Measurements from ENCODE around the gene TMCO2.

Gene TMCO2

DNA sequence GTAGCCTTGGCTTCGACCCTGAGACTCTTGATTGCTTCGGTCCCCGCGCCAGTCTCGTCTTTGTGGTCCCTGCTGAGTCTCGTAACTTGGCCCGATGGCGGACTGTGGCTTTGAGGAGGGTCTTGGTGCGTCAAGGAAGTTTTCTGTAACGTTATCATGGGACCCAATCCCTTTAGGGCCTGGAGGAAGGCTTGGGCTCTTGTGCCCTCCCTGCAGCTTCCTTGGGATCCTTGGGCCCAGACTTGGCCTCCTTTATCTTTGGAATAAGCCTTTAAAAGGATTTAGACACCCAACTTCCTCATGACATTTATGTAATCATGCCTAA, 10.7 kb downstream of the TMCO2 start:
- DNase-seq: no peak

DNA sequence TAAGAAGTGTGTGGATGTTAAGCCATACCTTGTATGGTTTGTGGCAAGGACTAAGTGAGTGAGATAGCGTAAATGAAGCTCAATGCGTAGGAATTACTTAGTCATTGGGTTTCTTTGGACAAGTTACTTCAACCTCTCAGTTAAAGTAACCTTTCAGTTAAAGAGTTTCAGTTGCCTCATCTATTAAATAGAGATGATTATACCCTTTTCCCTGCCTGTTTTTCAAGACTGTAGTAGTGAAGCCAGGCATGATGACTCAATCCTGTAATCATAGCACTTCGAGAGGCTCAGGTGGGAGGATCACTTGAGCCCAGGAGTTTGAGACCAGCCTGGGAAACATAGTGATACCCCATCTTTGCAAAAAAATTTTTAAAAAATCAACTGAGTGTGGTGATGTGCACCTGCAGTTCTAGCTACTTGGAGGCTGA, 16.6 kb downstream of the TMCO2 start:
- no peak for DNase-seq

- no peak for DNase-seq
Observed at GRCh38 chr1:40265298-40265697, 17.6 kb downstream of the TMCO2 start.

GRCh38 chr1:40265919-40266318, 18.2 kb downstream of the TMCO2 start:
- DNase-seq: no peak

GRCh38 chr1:40266786-40267535, 19.2 kb downstream of the TMCO2 start:
- DNase-seq: no peak

DNA sequence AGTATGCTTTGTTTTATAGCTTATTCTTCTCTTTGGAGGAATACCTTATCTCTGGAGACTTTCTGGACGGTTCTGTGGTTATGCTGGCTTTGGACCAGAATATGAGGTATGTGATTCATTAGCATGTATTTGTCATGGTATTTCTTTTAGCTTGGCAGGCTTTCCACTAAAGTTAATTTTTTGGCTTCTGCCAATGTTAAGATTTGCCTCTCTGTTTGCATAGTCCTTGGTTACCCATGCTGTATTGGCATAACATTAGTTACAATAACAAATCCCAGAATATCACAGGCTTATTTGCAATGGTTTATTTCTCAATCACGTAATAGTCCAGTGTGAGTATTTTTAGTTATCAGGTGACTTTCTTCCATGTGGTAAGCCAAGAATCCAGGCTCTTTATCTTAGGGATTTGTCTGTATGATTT, 20.0 kb downstream of the TMCO2 start:
- DNase-seq: no peak

DNA sequence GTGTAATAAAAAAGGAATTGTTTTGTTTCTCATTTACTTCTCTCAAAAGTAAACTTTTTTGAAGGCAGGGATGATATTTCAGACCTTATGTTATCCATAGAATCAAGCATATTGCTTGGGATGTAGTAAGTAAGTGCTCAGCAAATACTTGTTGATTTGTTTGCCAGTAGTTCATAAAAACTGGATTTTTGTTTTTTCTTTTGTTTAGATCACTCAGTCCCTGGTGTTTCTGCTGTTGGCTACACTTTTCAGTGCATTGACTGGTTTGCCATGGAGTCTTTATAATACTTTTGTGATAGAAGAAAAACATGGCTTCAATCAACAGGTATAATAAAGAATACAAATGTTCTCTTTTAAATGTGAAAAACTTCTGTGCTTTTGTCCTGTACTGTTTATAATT, 20.5 kb downstream of the TMCO2 start:
- DNase-seq: no peak

- no peak for DNase-seq
Observed at GRCh38 chr1:40270152-40270834, 22.6 kb downstream of the TMCO2 start.

DNA sequence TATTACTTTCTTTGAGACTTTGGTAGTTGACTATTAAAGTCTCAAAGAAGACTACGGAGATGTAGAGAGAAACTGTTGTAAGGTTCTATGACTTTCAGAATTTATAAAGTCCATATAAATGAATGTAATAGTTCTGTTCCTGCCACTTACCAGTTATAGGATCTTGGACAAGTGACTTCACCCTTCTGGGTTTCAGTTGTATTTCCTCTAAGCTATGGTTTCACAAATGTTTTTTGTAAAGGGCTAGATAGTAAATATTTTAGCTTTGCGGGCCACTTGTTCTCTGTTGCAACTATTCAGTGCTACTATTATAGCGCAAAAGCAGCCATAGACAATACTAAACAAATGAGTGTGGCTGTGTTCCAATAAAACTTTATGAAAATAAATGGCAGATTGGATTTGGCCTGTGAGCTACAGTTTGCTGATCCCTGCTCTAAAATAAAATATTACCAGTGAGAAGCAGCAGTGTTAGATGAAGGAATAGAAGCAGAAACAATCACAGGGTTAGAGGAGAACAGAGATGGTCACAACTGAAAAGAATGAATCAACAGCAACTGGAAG, 25.0 kb downstream of the TMCO2 start:
- DNase-seq: no peak

GRCh38 chr1:40273547-40274166, 25.9 kb downstream of the TMCO2 start:
- no peak for DNase-seq

DNA sequence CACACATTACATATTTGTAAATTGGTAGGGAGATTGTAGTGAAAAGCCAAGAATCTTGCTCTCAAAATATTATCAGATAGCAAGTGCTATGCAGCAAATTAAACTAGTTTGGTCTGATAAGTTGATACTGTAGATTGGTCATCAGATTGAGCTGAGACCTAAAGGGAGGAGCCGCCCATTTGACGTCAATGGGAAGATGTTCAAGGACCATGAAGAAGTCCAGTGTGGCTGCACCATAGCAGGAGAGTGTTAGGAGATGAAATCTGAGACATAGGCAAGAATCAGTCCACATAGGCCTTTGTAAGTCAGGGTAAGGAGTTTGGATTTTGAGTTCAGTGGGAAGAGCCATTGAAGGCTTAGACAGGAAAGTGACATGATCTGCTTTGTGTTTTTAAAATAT, 26.6 kb downstream of the TMCO2 start:
- DNase-seq: no peak

GRCh38 chr1:40276122-40276521, 28.4 kb downstream of the TMCO2 start:
- DNase-seq: no peak

DNA sequence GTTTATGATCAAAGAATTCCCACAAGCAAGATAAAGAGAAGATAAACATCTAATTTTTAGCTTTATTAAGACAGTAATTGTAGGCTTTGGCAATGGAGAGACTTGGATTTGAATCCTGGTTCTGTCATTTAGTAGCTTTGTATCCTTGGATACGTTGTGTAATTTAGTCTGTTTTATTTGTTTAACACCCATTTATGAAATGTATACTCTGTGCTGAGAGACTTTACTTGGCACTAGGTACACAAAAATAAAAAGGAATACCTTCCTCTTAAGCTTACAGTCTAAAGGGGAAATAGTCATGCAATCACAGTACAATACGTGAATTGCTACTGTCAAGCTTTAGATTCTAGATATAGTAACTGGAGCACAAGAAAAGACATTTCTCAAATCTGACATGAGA, 34.1 kb downstream of the TMCO2 start:
- DNase-seq: no peak

DNA sequence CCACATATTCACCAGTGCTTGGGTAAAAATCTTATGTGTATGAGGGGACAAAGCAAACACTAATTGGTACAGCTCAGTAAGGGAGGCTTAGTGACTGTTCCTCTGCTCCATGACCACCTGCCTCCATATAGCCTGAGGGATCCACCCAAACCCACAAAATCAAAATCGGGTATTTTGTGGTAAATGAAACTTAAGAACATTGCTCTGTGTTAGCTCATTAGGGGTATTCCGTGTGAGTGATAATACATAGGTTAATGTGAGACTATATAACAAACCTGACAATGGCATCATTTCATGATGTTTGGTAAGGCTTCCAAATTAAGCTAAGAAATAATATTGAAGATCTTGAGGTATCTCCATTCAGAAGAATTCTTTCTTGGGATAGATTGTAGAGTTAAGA, 43.6 kb downstream of the TMCO2 start:
- no peak for DNase-seq

DNA sequence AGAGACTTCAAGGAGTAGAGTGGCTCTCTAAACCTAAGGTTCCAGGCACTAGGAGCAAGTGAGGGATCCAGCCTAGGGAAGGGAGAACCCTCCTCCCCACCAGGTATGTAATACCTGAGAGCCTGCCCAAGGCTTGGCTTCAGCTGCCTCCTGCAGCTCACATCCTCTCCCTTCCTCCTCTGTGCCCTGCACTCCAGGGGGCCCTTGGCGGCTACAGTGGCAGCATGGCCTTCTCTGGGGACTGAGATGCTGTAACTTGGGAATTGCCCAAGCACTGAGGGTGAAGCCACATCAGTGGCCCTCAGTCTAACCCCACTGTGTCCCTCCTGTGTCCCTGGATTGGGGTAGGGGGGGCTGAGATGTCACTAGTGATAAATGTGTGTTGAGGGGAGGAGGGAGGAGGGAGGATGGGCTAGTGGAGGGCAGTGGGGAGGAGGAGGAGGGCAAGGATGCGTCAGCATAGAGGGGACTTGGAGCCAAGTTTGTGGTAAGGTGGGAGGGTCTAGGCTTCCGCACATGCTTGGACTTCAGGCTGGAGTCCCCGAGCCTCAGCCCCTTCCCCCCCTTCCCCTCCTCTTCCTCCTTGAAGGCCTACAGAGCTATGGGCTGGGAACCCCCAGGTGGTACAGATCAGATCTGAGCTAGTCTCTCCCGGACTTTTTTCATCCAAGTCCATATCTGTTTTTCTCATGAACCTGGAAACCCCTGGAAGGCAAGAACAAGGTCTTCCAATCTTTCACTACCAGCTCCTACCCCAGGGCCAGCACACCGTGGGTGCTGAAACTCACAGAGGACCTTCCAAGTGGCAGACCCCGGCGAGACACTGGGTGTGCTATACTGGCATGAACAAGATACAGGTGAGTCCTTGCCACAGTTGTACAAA, 51.9 kb downstream of the TMCO2 start:
- DNase-seq: no peak

- no peak for DNase-seq
Observed at GRCh38 chr1:40300249-40300567, 52.5 kb downstream of the TMCO2 start.

- DNase-seq: no peak
Observed at GRCh38 chr1:40300651-40301050, 52.9 kb downstream of the TMCO2 start.

DNA sequence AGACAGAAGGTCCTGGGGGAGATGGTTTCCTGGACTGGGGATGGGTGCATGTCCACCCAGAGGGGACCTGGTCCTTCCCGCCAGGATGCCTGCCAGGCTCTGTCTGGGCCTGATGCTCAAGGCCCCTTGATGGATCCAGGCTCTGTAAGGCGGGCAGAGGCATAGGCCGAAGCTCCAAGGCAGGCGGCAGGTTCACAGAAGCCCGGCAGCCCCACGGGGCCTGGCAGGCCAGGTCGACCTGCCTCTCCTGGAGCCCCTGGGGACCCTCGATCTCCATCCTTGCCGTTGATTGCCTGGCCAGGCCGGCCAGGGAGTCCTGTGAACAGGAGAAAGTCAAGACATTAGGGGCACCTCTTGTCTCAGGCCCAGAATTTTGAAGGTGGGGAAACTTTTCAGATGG, 53.3 kb downstream of the TMCO2 start:
- no peak for DNase-seq

All from activated CD4-positive, alpha-beta T cell treated with anti-CD3 and anti-CD28 coated beads for 4 hours (primary cell).